ENCODE results near the gene PCBP3.
A peak's percentile ranks its signal among the peaks of the same experiment; 100 is the strongest.

Gene PCBP3

DNA sequence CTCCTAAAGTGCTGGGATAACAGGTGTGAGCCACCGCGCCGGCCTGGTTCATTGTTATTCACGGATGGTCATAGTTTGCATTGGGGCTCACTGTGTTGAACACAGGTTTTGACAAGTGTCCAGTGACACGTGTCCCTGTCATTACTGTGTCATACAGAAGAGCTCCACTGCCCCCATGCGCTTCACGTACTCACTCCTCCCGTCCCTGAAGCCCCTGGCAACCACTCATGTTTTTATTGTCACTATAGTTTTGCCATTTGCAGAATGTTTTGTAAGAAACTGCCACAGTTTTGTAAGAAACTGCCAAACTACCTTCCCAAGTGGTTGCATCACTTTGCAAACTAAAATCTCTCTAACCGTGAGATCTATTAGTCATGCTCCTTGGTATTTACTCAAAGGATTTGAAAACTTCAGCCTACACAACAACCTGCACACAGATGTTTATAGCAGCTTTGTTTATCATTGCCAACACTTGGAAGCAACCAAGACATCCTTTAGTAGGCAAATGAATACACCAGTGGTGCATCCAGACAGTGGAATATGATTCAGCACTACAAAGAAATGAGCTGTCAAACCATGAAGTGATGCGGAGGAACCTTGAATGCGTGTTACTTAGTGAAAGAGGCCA lies 174.9 kb downstream of the PCBP3 start:
- DNase-seq: no peak

DNA sequence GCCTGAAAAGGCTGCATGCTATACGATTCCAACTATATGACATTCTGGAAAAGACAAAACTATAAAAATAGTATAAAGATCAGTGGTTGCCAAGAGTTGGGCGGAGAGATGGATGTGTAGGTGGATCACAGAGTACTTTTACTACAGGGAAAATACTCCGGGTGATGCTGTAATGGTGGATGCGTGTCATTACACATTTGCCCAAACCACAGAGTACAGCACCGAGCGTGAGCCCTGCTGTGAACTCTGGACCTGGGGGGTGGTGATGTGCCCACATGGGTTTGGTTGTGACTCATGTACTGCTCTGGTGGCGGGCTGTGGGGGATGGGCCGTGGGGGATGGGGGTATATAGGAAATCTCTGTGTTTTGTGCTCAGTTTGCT lies 175.4 kb downstream of the PCBP3 start:
- DNase-seq: no peak

DNA sequence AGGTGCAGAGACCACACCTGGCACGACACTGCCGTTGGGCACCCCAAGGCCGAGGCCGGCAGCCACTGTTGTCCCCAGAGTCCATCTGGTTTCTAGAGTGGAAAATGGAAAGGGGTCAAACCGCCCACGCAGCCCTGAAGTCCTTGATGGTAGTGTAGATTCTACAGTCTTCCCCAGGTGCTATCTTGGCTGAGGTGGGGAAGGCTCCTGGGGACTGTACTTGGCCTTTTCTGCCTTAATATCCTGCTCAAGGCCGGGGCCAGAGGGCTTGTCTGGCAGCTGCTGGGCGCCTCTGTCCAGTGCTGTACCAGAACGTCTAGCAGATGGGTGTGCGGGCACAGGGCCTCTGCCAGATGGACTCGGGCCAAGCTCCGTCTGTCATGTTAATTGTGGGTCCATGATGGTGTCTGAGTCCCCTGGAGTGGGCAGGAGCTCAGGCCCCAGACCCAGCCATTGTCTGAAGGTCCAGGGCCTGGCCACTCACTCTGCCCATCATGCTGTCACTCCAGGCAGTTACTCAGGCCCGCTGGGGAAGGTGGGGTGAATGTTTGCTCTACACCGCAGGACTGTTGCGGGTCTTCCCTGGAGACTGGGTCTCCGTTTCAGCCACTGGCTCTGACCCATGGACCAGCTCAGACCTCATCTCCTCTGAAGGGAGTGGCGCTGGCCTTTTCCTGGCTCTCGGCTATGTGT lies 176.1 kb downstream of the PCBP3 start:
- no peak for DNase-seq

DNA sequence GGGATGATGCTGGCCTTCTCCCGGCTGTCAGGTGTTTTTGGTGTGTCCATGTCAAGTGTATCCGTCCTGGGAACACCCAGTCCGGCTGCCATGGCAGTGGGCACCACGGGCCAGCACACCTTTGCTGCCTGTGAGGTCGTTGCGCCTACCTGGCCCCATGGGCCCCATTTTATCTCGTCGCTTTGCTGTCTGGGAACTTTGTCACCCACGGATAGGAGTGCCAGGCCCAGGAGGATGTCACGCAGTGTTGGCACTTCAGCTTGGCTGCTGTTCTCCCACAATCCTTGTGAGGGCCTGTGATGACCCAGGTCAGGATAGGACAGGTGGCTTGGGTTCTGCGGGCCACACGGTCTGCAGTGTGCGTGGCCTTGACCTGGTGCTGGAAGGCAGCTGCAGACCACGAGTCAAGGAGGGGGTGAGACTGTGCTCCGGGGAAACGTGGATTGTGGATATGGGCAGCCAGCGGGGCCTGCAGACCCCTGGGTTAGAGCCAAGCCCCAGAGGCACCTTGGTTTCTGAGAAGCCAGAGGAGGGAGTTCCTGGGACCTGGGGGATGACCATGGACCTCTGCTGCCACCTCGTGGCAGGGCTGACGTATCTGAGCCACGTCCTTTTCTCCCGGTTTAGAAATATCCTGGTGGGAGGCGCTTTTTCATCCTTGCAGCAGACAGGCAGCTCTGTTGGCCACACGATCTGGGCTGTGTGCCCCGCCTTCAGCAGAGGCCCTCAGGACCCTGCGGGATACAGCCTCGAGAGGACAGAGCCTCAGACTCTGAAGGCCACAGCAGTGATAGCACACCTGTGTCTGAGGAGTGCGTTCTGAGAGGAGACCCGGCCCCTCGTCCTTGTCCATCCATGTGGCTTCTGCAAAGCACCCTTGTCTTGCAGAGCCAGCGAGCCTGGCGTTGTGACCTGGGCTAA lies 176.9 kb downstream of the PCBP3 start:
- peak; percentile 23 for DNase-seq

DNA sequence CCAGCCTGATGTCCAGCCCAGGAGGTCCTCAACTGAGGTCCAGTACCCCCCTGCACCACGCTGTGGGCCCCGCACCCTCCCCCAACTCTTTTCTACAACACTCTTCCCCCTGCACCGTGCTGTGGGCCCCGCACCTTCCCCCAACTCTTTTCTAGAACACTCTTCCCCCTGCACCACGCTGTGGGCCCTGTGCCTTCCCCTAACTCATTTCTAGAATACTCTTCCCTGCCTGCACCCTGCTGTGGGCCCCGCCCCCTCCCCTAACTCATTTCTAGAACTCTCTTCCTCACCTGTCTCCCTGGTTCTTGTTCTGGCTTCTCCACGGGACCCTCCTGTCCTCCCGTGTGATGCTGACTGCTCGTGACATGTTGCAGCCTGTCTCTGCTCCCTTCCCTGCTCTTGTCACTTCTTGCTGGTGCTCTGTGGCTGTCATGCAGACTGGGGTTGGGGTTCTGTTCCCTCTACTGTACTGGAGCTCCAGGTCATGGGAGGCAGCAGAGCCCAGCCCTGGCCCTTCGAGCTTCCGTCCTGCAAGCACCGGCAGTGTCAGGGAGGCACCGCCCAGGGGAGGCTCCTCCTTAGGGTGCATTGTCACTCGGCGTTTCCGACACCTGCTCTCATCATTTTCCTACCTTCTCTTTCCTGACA lies 177.9 kb downstream of the PCBP3 start:
- no peak for DNase-seq

DNA sequence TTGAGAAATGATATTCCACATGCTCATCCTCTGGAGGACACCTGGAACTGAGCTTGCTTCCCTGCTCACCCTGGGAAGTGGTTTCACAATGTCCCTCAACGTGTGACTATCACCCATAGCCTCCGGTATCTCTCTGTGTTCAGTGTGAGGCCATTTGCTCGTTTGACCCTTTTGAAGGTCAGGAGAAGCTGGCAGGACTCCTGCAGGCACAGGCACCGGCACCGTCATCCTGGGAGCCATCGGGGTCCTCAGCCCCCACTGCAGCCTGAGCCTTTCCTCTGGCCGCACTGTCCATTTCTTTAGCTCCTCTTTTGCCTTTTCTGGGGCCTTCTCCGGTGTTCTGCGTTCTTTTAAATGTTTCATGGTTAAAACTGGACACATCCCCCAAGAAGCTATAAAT lies 178.5 kb downstream of the PCBP3 start:
- no peak for DNase-seq

DNA sequence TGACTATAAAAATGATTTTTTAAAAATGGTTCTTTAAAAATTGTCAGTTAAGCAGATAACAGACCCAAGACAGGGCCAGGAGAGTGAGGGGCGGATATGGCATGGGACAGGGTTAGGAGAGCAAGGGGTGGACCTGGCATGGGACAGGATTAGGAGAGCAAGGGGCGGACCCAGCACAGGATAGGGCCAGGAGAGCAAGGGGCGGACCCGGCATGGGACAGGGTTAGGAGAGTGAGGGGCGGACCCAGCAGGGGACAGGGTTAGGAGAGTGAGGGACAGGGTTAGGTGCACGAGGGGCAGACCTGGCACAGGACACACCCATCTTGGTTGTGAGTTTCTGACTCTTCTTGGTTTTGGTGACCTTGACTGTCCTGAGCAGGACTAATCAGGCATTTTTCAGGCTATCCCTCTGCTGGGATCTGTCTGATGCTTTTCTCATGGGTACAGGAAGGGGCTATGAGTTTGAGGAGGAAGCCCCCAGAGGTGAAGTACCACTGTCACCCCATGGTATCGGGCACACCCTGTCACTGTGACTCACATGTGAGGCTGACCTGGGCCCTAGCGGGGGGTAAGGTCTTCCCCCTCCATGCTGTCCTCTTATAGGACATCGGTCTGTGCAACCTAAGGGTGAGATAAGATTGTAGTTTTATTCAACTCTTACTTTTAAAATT lies 179.0 kb downstream of the PCBP3 start:
- DNase-seq: no peak

DNA sequence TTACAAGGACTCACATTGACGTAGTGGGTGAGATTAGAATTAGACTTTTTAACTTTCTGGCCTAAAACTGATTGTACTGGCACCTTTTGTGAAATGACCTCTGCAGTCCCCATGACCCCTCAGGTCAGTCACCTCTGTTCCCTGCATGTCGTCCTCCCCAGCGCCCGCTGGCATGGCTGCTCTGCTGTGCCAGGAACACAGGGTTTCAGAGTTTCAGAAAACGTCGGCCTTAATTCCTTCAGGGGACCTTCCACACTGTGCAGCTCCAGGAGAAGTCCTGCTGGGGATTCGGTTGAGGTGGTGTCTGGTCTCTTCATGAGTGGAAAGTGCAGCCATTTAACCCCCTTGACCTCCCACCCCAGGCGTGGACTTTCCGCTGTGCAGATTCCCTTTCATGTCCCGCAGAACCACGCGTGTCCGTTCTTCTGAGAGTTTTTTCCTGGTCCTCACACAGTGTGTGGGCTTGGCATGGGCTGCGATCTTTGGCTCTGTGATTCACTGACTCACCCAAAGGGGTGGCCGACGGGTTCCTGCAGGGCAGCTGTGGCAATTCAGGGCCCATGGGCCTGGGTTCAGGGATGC lies 179.7 kb downstream of the PCBP3 start:
- DNase-seq: no peak

DNA sequence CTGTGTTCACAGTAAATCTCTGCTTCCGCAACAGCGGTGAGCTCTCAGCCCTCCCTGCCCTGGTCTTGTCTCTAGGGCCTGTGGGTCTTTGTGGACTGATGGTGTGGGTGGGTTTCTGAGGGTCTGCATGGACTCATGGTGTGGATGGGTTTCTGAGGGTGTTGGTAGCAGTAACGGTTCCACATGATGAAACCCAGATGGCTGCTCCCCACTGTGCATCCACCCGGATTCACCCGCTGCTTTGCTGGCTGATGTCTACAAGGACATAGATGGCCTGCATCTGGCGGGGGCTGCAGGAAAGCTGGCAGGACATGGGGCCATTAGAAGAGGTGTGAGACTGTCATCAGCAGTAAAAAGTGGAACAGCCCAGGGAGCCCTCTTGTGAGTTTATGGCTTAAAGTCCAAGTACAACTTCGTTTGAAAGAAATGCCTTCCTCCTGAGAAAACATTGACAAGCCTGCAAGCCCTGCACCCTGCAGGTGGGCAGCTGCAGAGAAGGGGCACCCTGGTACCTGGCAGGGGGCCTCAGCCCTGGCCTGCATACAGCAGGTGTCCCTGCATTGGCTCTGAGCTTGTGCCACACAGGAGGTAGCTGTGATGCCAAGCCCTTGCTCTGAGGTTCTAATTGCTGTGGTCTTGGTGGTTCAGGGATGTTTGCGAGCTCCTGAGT lies 181.2 kb downstream of the PCBP3 start:
- no peak for DNase-seq

DNA sequence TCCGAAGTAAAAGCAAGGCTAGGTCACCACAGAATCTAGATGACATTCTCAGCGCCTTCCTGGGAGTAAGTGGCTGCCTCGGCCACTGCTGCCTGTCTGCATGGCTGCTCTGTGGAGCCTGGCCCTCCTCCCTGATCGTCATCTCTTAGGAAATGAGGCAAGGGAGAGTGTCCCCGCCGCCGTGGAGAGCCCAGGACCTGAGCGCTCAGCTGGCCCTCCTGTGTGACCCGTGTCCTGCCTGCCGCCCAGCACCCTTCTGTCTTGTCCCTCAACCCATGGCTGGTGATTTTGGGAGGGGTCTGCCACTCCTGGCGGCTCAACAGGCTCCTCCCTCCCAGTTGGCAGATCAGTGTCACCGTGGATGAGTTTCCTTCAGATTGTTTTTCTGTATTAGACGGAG lies 181.7 kb downstream of the PCBP3 start:
- DNase-seq: no peak

DNA sequence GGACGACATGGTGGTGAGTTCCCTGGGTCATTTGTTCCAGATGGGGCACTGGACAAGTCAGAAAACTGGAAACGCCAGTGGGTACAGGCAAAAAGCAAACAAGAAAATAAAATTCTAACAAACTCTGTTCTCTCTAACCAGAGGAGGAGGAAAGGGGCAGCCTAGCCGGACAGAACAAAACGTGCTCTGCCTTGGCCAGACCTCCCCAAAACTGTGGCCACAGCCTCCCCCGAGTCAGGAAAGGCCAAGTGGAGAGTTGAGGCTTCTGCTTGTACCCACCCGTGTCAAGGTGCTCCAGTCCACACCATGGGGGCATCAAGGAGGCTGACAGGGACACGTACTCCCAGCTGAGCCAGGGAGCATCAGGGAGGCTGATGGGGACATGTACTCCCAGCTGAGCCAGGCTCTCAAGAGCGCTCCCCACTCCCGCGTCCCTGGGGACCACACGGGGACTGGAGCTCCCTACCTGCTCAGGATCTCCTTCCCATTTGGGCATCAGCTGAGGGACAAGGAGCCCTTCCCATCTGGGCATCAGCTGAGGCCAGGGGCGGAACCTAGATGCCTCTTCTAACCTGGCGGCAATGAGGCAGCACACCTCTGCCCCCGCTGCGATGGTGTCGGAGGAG lies 183.3 kb downstream of the PCBP3 start:
- DNase-seq: no peak

DNA sequence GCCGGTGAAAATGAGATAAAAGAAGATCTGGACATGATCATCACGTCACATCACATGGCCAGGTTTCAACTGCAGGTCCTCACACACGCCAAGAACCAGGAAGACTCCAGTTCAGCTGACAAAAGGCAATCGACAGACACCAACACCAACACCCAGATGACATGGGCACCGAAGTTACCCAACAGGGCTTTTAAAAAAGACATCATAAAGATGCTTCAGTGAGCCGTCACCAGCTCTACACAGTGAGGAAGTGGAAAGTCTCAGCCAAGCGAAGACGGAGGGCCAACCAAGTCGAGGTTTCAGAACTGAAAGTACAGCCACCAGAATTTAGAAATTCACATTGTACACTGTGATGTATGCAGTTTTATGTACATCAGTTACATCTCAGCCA lies 183.8 kb downstream of the PCBP3 start:
- no peak for DNase-seq

DNA sequence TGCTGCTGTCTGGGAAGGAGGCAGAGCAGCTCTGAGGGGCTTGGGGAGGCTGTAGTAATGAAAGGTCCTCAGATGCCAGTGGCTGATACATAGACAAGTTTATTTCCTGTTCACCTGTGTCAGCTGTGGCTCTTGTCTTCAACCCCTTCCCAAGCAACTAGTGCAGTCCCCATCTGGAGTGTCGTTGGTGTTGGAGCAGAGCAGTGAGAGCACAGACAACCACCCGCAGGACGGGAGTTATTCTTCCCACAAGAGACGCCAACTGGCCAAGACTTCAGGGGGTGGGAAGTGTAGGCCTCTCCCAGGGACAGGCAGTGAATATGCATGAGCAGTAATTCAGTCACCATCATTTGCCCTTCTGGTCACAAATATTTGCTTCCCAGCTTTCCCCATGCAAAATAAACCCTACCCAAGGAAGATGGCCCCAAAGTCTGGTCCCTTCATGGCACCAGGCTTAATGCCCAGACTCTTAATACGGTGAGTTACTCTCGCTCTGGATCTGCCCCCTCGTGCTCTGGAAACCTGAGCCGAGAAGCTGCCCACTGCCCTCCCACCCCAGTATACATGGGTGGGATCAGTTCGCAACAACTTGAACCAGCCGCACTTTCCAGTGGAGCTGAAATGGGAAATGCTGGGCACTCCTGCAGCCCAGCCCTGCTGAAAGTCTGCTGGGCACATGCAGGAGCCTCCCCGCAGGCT lies 184.5 kb downstream of the PCBP3 start:
- DNase-seq: no peak

DNA sequence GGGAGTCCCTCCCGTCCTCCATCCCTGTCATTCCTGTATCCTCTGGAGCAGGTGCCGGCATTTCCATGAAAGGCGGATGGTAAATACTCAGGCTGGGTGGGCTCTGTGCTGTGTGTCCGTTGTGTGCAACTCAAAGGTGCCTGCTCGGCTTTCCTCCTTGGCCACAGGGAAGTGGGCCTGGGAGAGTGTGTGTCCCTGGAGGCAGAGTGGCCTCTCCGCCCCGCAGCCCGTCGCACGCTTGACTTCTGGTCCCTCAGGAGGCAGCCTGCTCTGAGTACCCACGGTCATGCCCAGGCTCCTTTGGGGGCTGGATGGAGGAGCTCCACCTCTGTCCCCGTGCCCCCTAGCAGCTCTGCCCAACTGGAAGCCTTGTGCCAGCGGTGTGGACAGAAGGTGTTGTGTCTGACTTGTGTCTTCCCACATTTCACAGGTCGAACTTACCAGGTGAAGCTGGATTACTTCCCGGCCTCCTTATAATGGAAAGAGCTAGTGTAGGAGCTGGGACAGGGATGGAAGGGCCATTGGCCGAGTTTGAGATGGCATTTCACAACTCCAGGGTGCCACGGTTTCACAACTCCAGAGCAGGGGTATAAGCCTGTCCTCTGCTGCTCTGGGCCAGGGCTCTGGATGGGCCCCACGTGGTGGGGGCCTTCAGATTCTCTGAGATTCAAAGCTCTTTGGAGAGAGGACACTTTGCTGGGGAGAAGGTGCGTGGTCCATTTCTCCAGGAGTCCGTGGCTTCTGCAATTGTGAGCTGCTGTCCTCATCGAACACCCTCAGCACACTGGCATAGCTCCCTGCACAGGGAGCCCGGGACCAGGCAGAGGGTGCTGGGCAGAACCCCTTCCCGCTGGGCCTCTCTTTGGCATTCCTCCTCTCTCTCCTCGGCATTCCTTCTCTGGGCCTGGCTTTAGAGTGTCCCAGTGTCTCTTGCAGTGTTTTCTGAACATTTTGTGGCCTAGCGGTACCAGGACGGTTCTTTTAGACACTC lies 185.3 kb downstream of the PCBP3 start:
- DNase-seq: no peak

DNA sequence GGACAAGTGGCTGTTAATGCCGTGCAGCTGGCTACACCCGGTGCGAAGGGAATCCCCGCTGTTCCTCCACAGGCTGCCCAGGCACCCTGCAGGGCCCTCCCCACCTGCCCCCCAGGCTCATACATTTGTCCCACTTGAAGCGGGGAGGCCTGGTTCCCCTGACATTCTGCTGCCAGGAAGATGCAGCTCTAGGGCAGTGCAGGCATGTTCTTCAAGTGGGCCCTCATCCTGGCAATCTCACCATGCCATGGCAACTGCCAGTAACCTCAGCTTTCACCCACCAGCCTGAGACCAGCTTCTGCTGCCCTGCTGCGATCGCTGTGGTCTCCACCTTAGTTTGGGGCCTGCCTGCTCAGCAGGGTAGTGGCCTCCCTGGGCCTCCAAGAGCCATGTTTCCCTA lies 186.1 kb downstream of the PCBP3 start:
- DNase-seq: no peak

DNA sequence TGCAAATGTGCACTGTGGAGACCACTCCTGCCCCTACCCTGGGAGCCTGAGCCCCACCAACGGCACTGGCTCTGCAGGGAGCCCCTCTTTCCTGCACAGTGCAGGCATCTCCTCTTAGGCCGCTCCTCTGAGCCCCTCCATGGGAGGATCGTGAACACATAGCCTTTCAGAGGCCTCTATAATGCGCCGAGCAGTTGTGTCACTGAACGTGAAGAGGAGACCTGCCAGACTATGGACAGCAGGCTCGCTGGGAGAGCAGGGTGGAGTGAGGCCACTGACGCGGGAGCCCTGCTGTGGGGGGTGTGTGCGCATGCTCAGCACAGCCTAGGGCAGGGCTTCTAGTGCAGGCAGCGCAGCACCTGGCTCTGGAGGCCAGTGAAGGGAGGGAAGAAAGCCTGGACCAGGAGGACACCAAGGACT lies 186.7 kb downstream of the PCBP3 start:
- peak; percentile 63 for DNase-seq

DNA sequence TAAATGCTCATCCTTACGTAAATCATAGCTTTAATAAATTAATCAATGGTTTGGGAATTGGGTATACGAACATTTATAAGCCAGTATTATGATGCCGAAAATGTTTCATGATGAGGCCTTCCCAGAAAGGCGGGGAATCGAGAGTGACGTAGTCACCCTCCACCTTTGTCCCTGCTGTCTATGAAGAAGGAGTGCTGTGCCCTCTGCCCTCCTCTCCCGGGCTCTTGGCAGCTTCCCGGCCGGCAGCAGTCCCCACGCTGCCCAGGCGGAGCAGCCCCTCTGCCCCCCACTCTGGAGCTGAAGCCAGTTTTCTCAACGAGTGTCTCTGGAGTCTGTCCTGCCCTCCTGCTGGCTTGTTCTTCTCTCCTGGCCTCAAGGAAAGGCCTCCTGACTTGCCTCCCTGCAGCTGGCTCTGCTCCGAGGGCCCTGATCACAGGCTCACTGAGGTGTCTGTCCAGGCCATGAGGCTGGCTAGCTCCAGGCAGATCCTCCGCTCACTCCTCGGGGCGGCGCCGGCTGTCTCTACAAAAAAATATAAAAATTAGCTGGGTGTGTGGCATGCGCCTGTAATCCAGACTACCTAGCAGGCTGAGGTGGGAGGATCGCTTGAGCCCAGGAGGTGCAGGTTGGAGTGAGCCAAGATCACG lies 187.3 kb downstream of the PCBP3 start:
- DNase-seq: no peak

DNA sequence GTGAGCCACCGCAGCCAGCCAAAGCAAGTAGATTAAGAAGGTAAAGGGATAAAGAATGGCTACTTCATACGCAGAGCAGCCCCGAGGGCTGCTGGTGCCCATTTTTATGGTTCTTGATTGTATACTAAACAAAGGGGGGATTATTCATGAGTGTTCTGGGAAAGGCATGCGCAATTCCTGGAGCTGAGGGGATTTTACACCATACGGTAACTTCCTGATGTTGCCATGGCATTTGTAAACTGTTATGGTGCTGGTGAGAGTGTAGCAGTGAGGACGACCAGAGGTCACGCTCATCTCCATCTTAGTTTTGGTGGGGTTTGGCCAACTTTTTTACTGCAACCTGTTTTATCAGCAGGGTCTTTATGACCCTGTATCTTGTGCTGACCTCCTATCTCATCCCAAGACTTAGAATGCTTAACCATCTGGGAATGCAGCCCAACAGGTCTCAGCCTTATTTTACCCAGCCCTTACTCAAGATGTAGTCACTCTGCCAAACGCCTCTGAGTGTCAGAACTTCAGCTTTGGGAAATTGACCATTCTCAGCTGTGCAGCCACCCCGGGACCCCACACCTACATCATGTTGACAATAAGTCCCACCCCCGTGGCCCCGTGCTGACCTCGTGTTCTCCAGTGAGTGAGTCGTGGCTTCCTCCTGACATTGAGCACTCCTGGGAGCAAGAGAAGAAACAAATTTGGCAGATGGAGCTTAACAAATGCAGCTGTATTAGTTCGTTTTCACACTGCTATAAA lies 188.6 kb downstream of the PCBP3 start:
- no peak for DNase-seq
